SKM-1 treated with dmso at 0.1 percent for 144 hours (cell line): Measurements from ENCODE around the gene SUPT3H.

Experiments used
- DNase-seq: peaks from one replicate; lab custom pipeline; 2025; ENCODE audit not compliant: unreplicated experiment; lab: John Stamatoyannopoulos, UW

Gene SUPT3H

GRCh38 chr6:44966449-44967092 lies 411.2 kb downstream of the SUPT3H start:
- DNase-seq = no peak

GRCh38 chr6:44965708-44966107 lies 412.0 kb downstream of the SUPT3H start:
- DNase-seq = no peak

DNA sequence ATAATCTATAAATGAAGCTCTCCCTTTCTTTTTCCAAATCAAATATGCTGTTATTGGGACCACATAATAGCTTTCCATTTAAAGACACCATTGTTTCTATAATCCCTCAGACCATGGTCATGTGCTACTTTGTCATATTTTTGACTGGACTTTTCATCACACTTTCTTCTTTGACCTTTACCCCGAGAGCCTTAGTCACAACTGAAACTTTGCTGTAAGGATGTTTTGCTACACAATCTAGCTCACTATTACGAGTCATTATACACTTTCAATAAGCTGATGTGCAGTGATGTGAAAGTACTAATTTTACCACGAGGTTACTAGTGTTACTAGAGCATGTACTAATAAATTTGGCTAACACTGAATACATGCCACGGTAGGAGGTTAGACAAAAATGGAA lies 416.8 kb downstream of the SUPT3H start:
- no peak for DNase-seq

DNA sequence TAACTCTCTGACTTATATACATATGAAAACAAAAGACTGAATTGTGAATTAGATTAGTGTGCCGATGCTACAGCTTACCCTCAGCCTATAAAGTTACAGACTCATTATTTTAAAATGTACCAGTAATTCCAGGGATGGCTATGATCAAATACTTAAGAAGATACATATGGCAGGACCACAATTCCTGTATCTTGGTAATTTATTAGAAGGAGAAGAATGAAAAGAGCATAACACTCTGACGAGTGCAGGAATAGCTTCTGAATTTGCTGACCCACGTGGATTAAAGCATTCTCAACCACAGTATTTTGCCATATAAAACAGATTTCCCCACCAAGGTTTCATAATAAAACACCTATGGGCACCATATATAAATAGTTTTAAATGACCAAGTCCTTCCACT lies 418.1 kb downstream of the SUPT3H start:
- DNase-seq = no peak

DNA sequence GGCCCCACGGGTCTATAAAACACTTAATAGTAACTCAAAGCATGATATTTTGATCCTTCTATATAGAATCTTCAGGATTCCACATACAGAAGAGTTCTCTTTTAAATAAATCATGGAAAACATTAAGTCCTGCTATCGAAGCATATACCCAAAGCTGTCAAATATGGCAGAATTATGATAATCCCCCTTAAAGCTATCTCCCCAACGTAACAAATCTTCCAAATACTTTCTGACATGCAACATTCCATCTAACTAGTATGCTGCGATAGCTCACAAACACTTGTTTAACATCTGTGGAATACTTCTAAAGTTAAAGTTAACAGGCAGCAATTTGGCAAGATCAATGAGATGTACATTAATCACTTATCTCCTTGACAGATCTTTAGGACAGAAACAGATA lies 420.6 kb downstream of the SUPT3H start:
- DNase-seq = no peak

DNA sequence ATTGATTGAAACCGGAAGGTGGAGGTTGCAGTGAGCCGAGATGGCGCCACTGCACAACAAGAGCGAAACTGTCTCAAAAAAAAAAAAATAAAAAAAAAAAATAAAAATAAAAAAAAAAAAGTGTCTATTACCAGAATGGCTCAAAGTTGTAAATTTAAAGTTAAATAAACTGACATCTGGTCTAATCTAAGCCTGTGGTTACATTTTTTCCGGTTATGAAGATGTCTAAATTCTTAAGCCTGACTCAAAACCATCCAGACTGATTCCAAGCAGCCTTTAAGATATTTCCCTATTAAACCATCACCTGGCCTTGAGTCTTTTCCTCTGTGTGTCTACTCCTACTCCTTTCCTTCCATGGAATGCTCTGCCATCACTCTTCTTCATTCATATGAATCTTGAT lies 421.3 kb downstream of the SUPT3H start:
- DNase-seq = no peak

- no peak for DNase-seq
These were observed 422.6 kb downstream of the SUPT3H start for GRCh38 chr6:44955145-44955544.

- no peak for DNase-seq
These were observed 423.5 kb downstream of the SUPT3H start for GRCh38 chr6:44954281-44954680.

DNA sequence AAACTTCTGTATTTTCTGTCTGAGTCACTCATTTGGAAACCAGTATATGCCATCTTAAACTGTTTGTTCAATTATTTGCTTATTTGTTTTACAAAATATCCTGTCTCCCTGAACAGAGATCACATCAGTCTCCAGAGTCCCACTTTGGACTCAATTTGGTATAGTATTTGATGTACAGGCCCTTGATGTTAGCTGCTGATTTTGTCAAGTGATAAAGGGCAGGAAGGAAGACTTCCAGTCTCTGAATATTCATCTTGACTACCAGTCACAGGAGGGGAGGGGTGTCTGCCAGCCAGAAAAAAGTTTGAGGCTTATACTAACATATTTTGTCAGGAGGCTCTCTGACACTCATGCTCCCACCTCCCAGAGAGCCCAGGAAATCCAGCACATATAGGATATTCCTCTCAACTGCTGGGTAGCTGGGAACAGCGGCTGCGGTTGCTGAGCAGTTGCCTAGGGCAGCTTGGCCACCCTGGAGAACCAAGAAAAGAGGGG lies 426.4 kb downstream of the SUPT3H start:
- no peak for DNase-seq

- no peak for DNase-seq
These were observed 428.0 kb downstream of the SUPT3H start for GRCh38 chr6:44949596-44950201.

- DNase-seq = no peak
These were observed 434.2 kb downstream of the SUPT3H start for GRCh38 chr6:44943541-44943940.

DNA sequence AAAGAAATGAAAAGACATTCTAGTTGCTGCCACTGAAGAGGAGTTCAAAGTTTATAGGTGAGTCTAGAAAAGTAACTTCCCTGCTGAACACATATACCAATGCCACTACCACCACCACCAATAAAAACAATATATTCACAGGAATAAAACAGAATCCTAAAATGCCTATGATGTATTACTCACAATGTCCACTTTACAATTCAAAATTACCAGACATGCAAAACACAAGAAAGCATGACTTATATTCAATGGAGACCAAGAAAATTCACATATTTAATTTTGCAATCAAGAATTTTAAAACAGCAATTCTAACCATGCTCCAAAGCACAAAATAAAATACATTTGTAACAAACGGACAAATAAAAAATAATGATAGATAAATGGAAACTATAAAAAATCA lies 434.9 kb downstream of the SUPT3H start:
- DNase-seq = no peak

GRCh38 chr6:44942201-44942600 lies 435.5 kb downstream of the SUPT3H start:
- DNase-seq = no peak

DNA sequence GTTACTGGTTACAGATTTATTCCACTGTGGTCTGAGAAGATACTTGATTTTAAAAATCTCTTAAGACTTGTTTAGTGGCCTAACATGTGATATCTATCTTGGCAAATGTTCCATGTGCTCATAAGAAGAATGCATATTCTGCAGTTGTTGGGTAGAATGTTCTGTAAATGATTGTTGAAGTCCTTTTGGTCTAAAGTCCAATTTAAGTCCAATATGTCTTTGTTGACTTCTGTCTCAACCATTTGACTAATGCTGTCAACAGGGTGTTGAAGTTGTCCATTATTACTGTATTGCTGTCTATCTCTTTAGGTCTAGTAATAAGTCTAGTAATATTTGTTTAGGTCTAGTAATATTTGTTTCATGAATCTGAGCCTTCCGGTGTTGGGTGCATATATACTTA lies 437.4 kb downstream of the SUPT3H start:
- no peak for DNase-seq

DNA sequence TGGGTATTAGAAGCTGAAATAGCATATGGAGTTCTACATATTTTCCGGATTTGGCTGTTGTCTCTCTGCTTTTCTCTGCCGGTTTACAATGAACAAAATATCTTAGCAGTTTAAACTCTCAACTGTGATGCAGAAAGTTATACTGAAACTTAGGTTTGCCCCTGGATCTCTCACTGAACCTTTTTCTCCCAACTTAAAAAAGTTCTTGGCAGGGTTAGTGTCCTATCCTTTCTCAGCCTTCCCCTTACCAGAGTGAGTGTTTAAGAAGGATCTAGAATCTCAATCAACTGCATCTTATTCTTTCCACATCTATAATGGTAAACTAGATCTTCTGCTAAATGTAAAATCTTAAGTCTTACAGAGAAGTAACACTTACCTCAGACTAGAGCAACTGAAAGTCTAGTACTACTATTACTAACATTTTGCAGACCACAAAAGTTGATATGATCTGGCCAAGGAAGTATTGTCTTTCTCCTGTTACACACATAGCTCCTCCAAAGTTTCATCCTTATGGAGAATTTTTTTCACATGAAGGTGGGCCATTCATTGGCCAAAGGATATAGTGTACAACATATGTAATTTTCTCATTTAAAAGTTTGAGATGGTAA lies 441.9 kb downstream of the SUPT3H start:
- no peak for DNase-seq

- DNase-seq = no peak
These were observed 444.6 kb downstream of the SUPT3H start for GRCh38 chr6:44933108-44933507.

DNA sequence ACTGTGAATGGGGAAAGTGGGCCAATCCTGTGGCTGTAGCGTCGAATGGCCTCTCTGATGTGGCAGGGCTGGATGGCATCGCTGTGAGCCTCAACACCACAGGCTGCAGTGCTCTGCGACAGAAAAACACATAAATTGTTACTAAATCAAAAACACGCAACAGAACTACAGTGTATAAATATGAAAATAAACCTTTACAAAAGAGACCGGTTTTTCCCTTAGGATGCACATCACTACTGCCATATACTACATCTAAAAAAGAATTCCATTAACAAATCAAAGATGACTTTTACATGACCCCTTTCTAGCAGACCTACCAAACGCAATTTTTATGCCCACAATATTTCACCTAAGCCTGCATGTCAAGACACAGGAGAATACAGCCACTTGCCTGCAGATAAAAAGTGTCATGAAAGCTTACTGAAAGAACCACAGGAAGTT lies 445.1 kb downstream of the SUPT3H start:
- DNase-seq = no peak

DNA sequence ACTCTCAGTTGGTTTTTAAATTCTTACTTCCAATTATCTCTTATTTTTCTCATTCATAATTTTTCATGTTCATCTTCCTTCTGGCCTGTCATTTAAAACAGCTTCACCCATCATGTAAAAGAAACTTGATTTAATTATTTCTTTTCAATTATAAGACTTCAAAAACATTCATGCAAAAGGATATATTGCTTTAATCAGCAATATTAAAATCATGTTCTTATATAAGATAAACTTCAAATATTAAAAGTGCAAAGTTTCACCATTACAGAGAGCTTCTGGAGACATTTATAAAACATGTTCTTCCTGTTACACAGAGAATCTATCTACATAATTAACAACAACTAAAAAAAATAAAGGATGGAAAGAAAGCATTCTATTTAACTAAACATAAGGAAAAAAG lies 446.3 kb downstream of the SUPT3H start:
- no peak for DNase-seq

GRCh38 chr6:44926556-44926955 lies 451.2 kb downstream of the SUPT3H start:
- DNase-seq = no peak

DNA sequence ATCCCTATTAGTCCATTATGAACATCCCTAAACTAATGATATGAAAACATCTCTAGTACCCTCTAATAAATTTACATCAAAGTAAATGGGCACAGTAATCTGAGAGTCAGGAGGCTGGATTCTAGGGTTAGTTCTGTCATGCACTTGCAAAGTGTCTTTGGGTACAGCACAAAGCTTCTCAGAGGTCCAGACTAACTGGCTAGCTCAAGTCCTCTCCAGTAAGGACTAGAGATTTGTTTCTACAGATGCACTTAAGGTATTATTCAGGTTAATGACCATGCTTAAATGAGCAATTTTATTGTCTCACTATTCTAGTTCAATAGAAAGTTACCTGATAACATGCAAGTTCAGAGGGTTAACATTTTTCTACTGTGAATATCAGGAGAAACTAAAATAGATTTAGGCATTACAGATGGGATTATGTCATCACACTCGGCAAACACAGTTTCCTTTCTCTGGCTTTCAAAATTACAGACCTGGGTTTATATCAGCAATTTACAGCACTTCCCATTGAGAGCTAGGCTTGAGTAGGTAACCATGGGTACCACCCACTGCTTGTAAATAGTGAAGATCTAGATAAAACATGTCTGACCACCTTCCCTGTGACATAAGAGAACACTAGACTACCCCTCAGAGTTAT lies 452.5 kb downstream of the SUPT3H start:
- DNase-seq = peak; percentile 6

DNA sequence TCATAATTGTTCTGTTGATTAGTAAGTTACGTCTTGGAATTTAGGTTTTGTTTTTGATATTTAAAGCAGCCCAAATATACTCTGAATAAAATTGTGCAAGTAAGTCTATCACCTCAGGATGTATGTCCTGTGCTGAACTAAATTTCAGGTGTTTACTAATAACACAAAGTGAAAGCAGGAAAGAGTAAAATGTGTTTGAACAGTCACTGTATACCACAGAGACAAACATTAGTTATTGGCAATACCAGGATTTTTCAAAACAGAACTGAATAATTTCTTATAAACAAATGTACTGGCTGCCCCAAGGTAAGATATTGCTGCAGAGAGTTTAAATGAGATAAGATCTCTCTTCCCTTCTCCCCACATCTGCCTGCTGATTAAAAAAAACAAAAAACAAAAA lies 454.3 kb downstream of the SUPT3H start:
- no peak for DNase-seq

DNA sequence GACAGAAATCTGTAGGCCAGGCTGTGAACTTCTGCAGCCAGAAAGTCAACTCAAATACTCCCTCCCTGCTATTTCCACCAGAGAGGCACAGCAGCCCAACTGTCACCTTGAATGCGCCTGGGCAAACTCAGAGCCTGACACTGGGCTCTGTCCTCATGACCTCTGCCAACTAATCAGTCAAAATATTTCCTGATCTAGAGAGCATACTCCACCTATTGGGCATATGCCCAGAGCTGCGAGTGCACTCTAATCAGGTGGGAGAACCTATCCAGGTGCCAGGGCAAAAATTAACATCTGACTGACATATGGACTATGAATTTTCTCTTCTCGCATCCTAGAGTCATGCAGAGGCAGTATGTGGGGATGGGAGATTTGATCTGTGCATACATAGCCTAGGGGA lies 455.9 kb downstream of the SUPT3H start:
- no peak for DNase-seq
